ENCODE results near the gene SYT14. TPM values are rescaled to one million over a fixed set of nuclear protein-coding genes. Genes with fewer than 3 reads are reported as not detected.

Gene SYT14
- total RNA-seq, 1 experiment from 2014 or later: 8.0 TPM

GRCh38 chr1:210201681-210202080, 263.7 kb downstream of the SYT14 start:
- no peak for DNase-seq (ENCODE audit: low read depth)

- DNase-seq (ENCODE audit: low read depth): no peak
Measured at GRCh38 chr1:210207597-210208450, 269.8 kb downstream of the SYT14 start.

DNA sequence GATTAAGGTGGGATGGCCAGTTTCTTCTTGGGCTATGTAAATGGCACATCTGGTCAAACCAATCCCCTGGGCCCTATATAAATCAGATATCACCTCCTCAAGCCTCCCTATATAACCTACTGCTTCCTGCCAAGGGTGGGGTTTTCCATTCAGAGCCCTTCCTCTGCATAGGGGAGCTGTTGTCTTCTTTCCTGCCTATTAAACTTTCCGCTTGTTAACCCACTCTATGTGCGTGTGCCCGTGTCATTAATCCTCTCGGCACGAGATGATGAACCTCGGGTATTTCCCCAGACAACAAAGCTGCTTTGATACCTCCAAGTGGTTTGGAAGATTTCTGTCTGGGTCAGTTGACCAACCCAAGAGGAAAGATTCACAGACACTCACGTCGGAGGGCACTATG, 275.3 kb downstream of the SYT14 start:
- DNase-seq (ENCODE audit: low read depth): no peak

GRCh38 chr1:210214573-210215409, 276.8 kb downstream of the SYT14 start:
- DNase-seq (ENCODE audit: low read depth): no peak

DNA sequence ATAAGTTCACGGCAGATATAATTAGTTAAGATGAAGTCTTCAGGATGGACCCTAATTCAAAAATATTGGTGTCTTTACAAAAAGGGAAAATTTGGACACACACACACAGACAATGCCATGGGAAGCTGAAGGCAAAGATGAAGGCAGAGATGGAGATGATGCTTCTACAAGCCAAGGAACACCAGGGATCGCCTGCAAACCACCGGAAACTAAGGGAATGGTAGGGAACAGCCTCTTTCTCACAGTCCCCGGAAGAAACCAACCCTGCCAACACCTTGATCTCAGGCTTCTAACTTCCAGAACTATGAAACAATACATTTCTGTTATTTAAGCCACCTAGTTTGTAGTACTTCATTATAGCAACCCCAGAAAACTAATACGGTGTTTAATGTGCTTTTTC, 279.5 kb downstream of the SYT14 start:
- DNase-seq (ENCODE audit: low read depth): no peak

GRCh38 chr1:210218047-210218446, 280.0 kb downstream of the SYT14 start:
- DNase-seq (ENCODE audit: low read depth): no peak

Other genes with a start within 250 kb of the SYT14 start
- not detected in 2 replicates for gene HSD11B1, start 233.4 kb upstream of the SYT14 start, total RNA-seq (2014; rRNA removed; shearing (Covaris generic))
- not detected in 2 replicates for gene TRAF3IP3, start 182.2 kb upstream of the SYT14 start, total RNA-seq (2014; rRNA removed; shearing (Covaris generic))
- 3.4 and 3.5 TPM in 2 replicates for gene C1orf74, start 153.7 kb upstream of the SYT14 start, total RNA-seq (2014; rRNA removed; shearing (Covaris generic))
- not detected in 2 replicates for gene IRF6, start 132.1 kb upstream of the SYT14 start, total RNA-seq (2014; rRNA removed; shearing (Covaris generic))
- 14.0 and 15.3 TPM in 2 replicates for gene UTP25, start 110.2 kb upstream of the SYT14 start, total RNA-seq (2014; rRNA removed; shearing (Covaris generic))

Data from Daoy (cell line).